ENCODE measurements around the gene KLHL14.
"Not testable (repeated sequence)": the region's sequence is repeated elsewhere in the genome, so short reads cannot be mapped to it uniquely, and the experiment has no call there.

KLHL14 gene

GRCh38 chr18:32772581-32773381 lies at the start of gene KLHL14:
Gene KLHL14 (minus strand): TSS chr18:32773023. CDS start chr18:32770591, 2,432 bp downstream.
- no peak for DNase-seq

GRCh38 chr18:32822197-32822596 lies 49.4 kb upstream of the KLHL14 start:
- no peak for DNase-seq

- DNase-seq: no peak
These were observed 43.1 kb upstream of the KLHL14 start for GRCh38 chr18:32815881-32816280.

- no peak for DNase-seq
These were observed 39.5 kb upstream of the KLHL14 start for GRCh38 chr18:32812342-32812741.

GRCh38 chr18:32810314-32810713 lies 37.5 kb upstream of the KLHL14 start:
- DNase-seq: no peak

- DNase-seq: no peak
These were observed 32.5 kb upstream of the KLHL14 start for GRCh38 chr18:32805354-32805753.

GRCh38 chr18:32804134-32804888 lies 31.5 kb upstream of the KLHL14 start:
- DNase-seq: no peak

- no peak for DNase-seq
These were observed 30.7 kb upstream of the KLHL14 start for GRCh38 chr18:32803568-32803967.

GRCh38 chr18:32802591-32803451 lies 30.0 kb upstream of the KLHL14 start:
- DNase-seq: no peak

- DNase-seq: no peak
These were observed 28.4 kb upstream of the KLHL14 start for GRCh38 chr18:32801228-32801627.

- DNase-seq: no peak
These were observed 25.6 kb upstream of the KLHL14 start for GRCh38 chr18:32798209-32798960.

GRCh38 chr18:32794667-32795066 lies 21.8 kb upstream of the KLHL14 start:
- not testable (repeated sequence) for DNase-seq

GRCh38 chr18:32779010-32779409 lies 6.2 kb upstream of the KLHL14 start:
- no peak for DNase-seq

GRCh38 chr18:32777049-32777448 lies 4.2 kb upstream of the KLHL14 start:
- DNase-seq: no peak

- no peak for DNase-seq
These were observed 3.7 kb upstream of the KLHL14 start for GRCh38 chr18:32776561-32776960.

- DNase-seq: no peak
These were observed 2.8 kb upstream of the KLHL14 start for GRCh38 chr18:32775628-32776027.

GRCh38 chr18:32773382-32773712 lies 524 bp upstream of the KLHL14 start:
- DNase-seq: no peak

- no peak for DNase-seq
These were observed 797 bp downstream of the KLHL14 start for GRCh38 chr18:32771871-32772580.

GRCh38 chr18:32771169-32771751 lies 1.6 kb downstream of the KLHL14 start:
- DNase-seq: no peak

GRCh38 chr18:32770666-32771168 lies 2.1 kb downstream of the KLHL14 start:
- no peak for DNase-seq

- no peak for DNase-seq
These were observed 2.7 kb downstream of the KLHL14 start for GRCh38 chr18:32770054-32770665.

Data from GDM1 (cell line).